NT2/D1 (cell line): ENCODE results near the gene RCSD1.

Experiments
- DNase-seq: peaks from one replicate; pipeline ENCODE4 v3.0.0-alpha.2; 2011; ENCODE audit warnings: low read depth, low spot score
- H3K27me3 ChIP-seq: 2 replicates; pipeline ENCODE4 v1.6.0; 2011; ENCODE audit warnings: mild to moderate bottlenecking; ENCODE audit not compliant: insufficient read length, insufficient read depth
- H3K36me3 ChIP-seq: 2 replicates; pipeline ENCODE4 v1.6.1; 2011; ENCODE audit warnings: mild to moderate bottlenecking, low read length, mixed read lengths; ENCODE audit not compliant: insufficient read depth, insufficient read length
- H3K4me1 ChIP-seq: 2 replicates; pipeline ENCODE4 v1.5.1; 2011; ENCODE audit not compliant: insufficient read depth, insufficient read length
- H3K4me3 ChIP-seq: 2 replicates; pipeline ENCODE4 v1.5.1; 2011; ENCODE audit warnings: low read depth; ENCODE audit not compliant: insufficient read length
- H3K9ac ChIP-seq: 2 replicates; pipeline ENCODE4 v1.6.0; 2011; ENCODE audit warnings: low read depth; ENCODE audit not compliant: insufficient read length
- H3K9me3 ChIP-seq: 2 replicates; pipeline ENCODE4 v1.5.1; 2011; ENCODE audit warnings: mild to moderate bottlenecking, low read length; ENCODE audit not compliant: insufficient read depth
- SUZ12 ChIP-seq: IDR thresholded peaks from 2 replicates; pipeline ENCODE4 v1.6.1; 2011; ENCODE audit not compliant: insufficient read length, insufficient read depth; ENCODE audit errors: extremely low read depth
- YY1 ChIP-seq: IDR thresholded peaks from 2 replicates; pipeline ENCODE4 v1.6.1; 2011; ENCODE audit not compliant: insufficient read length, insufficient read depth
- ZNF274 ChIP-seq: IDR thresholded peaks from 2 replicates; pipeline ENCODE4 v1.6.1; 2011; ENCODE audit warnings: mild to moderate bottlenecking, low read depth, low read length

Gene RCSD1

GRCh38 chr1:167720965-167721616, 91.1 kb downstream of the RCSD1 start:
- TF ChIP-seq YY1 (no peak), ZNF274 (no peak), SUZ12 (no peak)
- Histone ChIP-seq H3K27me3 (no peaks in the 10 kb centered on the region), H3K4me1 (no peaks in the 10 kb centered on the region), H3K36me3 (peaks cover 13% of the 10 kb centered on the region), H3K4me3 (peak overlapping the region; percentile 70), H3K9ac (peak overlapping the region; percentile 76), H3K9me3 (no peaks in the 10 kb centered on the region)
- no peak for DNase-seq

- Histone ChIP-seq H3K27me3 (no peaks in the 10 kb centered on the region), H3K4me3 (peak within 1 kb of the TSS; percentile 70), H3K36me3 (peaks cover 13% of the 10 kb centered on the region), H3K9me3 (no peaks in the 10 kb centered on the region), H3K9ac (peak within 1 kb of the TSS; percentile 76), H3K4me1 (no peaks in the 10 kb centered on the region)
- DNase-seq: peak; percentile 92
- TF ChIP-seq SUZ12 (no peak), YY1 (no peak), ZNF274 (no peak)
Observed at GRCh38 chr1:167721617-167722151, 91.7 kb downstream of the RCSD1 start, which contains the start of gene MPZL1. Gene MPZL1, plus strand, starts transcription at chr1:167721982. Its CDS starts 170 bp downstream, at chr1:167722152.

GRCh38 chr1:167722152-167722869, 92.3 kb downstream of the RCSD1 start:
- TF ChIP-seq YY1: no peak
- H3K27me3 ChIP-seq: no peaks in the 10 kb centered on the region
- DNase-seq: no peak
- peak overlapping the region; percentile 76 for H3K9ac ChIP-seq
- H3K4me3 ChIP-seq: peak overlapping the region; percentile 70
- no peaks in the 10 kb centered on the region for H3K9me3 ChIP-seq
- H3K36me3 ChIP-seq: peaks cover 13% of the 10 kb centered on the region
- no peaks in the 10 kb centered on the region for H3K4me1 ChIP-seq

- TF ChIP-seq SUZ12 (no peak), ZNF274 (no peak), YY1 (no peak)
- Histone ChIP-seq H3K36me3 (peaks cover 13% of the 10 kb centered on the region), H3K4me3 (peak overlapping the region; percentile 70), H3K27me3 (no peaks in the 10 kb centered on the region), H3K9me3 (no peaks in the 10 kb centered on the region), H3K4me1 (no peaks in the 10 kb centered on the region), H3K9ac (peak overlapping the region; percentile 76)
- DNase-seq: no peak
Observed at GRCh38 chr1:167722870-167723251, 92.8 kb downstream of the RCSD1 start.

- TF ChIP-seq SUZ12 (no peak), ZNF274 (no peak), YY1 (no peak)
- peaks cover 13% of the 10 kb centered on the region for H3K36me3 ChIP-seq
- no peak overlapping the region for H3K4me3 ChIP-seq
- no peak for DNase-seq
- no peaks in the 10 kb centered on the region for H3K27me3 ChIP-seq
- no peak overlapping the region for H3K9ac ChIP-seq
- H3K9me3 ChIP-seq: no peaks in the 10 kb centered on the region
- H3K4me1 ChIP-seq: no peaks in the 10 kb centered on the region
Observed at GRCh38 chr1:167723707-167724323, 93.8 kb downstream of the RCSD1 start.

GRCh38 chr1:167726008-167726407, 96.0 kb downstream of the RCSD1 start:
- peaks cover 30% of the 10 kb centered on the region for H3K36me3 ChIP-seq
- no peak for DNase-seq
- no peaks in the 10 kb centered on the region for H3K9me3 ChIP-seq
- no peak overlapping the region for H3K4me3 ChIP-seq
- no peaks in the 10 kb centered on the region for H3K27me3 ChIP-seq
- TF ChIP-seq SUZ12 (no peak), YY1 (no peak), ZNF274 (no peak)
- H3K4me1 ChIP-seq: no peaks in the 10 kb centered on the region
- H3K9ac ChIP-seq: no peak overlapping the region
